GM12865 (cell line): ENCODE results near the gene NGEF.

Experiments used
- DNase-seq: peaks from one replicate; pipeline ENCODE4 v3.0.0; 2010; ENCODE audit warnings: low read depth
- H3K4me3 ChIP-seq: 2 replicates; pipeline ENCODE4 v1.5.1; 2011; ENCODE audit warnings: mild to moderate bottlenecking, low read depth, low read length, control low read depth
- CTCF ChIP-seq: IDR thresholded peaks from 2 replicates; pipeline ENCODE4 v1.5.1; 2011; ENCODE audit warnings: low read length, control low read depth, low read depth, inconsistent platforms; ENCODE audit not compliant: insufficient read depth; ENCODE audit errors: missing control alignments

Gene NGEF

GRCh38 chr2:232886632-232887031 lies 126.4 kb downstream of the NGEF start:
- DNase-seq, result no peak
- no peak overlapping the region for H3K4me3 ChIP-seq
- TF ChIP-seq CTCF, result no peak

- no peak for TF ChIP-seq CTCF
- H3K4me3 ChIP-seq, result no peak overlapping the region
- no peak for DNase-seq
Measured at GRCh38 chr2:232886176-232886575, 126.9 kb downstream of the NGEF start.

- no peak for TF ChIP-seq CTCF
- DNase-seq, result no peak
Measured at GRCh38 chr2:232885264-232885961, 127.6 kb downstream of the NGEF start.

GRCh38 chr2:232884549-232885263 lies 128.3 kb downstream of the NGEF start:
- TF ChIP-seq CTCF, result no peak
- no peak for DNase-seq
- H3K4me3 ChIP-seq, result no peak overlapping the region

More at GRCh38 chr2:232885264-232885961, 127.6 kb downstream of the NGEF start:
- no peak overlapping the region for H3K4me3 ChIP-seq

GRCh38 chr2:232884001-232884421 lies 129.0 kb downstream of the NGEF start:
- no peak overlapping the region for H3K4me3 ChIP-seq
- no peak for DNase-seq
- TF ChIP-seq CTCF, result no peak

GRCh38 chr2:232883116-232883721 lies 129.8 kb downstream of the NGEF start:
- no peak overlapping the region for H3K4me3 ChIP-seq
- no peak for TF ChIP-seq CTCF
- no peak for DNase-seq
